Measurements from ENCODE around the gene RFX5.

Gene RFX5

GRCh38 chr1:151377150-151377884 is 30.3 kb upstream of the RFX5 start:
- no peak for TF ChIP-seq CTCF (IDR thresholded peaks at IDR 0.05; ENCODE audit: control insufficient read depth, extremely low read depth, insufficient read depth)
- DNase-seq (ENCODE audit: low read depth) = peak; percentile 92
- H3K4me3 ChIP-seq (ENCODE audit: low read depth, low read length) = no peak overlapping the region

GRCh38 chr1:151373196-151373595 is 26.1 kb upstream of the RFX5 start:
- no peak for DNase-seq (ENCODE audit: low read depth)
- TF ChIP-seq CTCF (IDR thresholded peaks at IDR 0.05; ENCODE audit: control insufficient read depth, extremely low read depth, insufficient read depth) = no peak
- no peak overlapping the region for H3K4me3 ChIP-seq (ENCODE audit: low read depth, low read length)

GRCh38 chr1:151372058-151372934 is 25.2 kb upstream of the RFX5 start, which contains the start of gene SELENBP1:
TSS of gene SELENBP1 (minus strand) at chr1:151372705. CDS start at chr1:151372641, 64 bp downstream.
- H3K4me3 ChIP-seq (ENCODE audit: low read depth, low read length) = peak within 1 kb of the TSS; percentile 86
- TF ChIP-seq CTCF (IDR thresholded peaks at IDR 0.05; ENCODE audit: control insufficient read depth, extremely low read depth, insufficient read depth) = no peak
- peak; percentile 86 for DNase-seq (ENCODE audit: low read depth)

- peak; percentile 76 for DNase-seq (ENCODE audit: low read depth)
- TF ChIP-seq CTCF (IDR thresholded peaks at IDR 0.05; ENCODE audit: control insufficient read depth, extremely low read depth, insufficient read depth) = no peak
- peak overlapping the region; percentile 86 for H3K4me3 ChIP-seq (ENCODE audit: low read depth, low read length)
Measured at GRCh38 chr1:151371370-151372057, 24.5 kb upstream of the RFX5 start.

- DNase-seq (ENCODE audit: low read depth) = no peak
- no peak for TF ChIP-seq CTCF (IDR thresholded peaks at IDR 0.05; ENCODE audit: control insufficient read depth, extremely low read depth, insufficient read depth)
- peak overlapping the region; percentile 86; the same call in 1 of the 2 replicates for H3K4me3 ChIP-seq (ENCODE audit: low read depth, low read length)
Measured at GRCh38 chr1:151370211-151370911, 23.3 kb upstream of the RFX5 start.

GRCh38 chr1:151369621-151370048 is 22.6 kb upstream of the RFX5 start:
- no peak overlapping the region for H3K4me3 ChIP-seq (ENCODE audit: low read depth, low read length)
- no peak for TF ChIP-seq CTCF (IDR thresholded peaks at IDR 0.05; ENCODE audit: control insufficient read depth, extremely low read depth, insufficient read depth)
- DNase-seq (ENCODE audit: low read depth) = no peak
